Common myeloid progenitor, CD34-positive (primary cell): ENCODE measurements around the gene RET.

Experiments
- CTCF ChIA-PET: fragments of 350-600 bp; sonication (Branson Sonifier 250); formaldehyde crosslinking; loops from one replicate; lab custom pipeline; 2021; ENCODE audit warnings: antibody characterized with exemption; lab: Charles Lee
- POLR2A ChIA-PET: fragments of 350-600 bp; sonication (Branson Sonifier 250); formaldehyde crosslinking; loops from one replicate; lab custom pipeline; 2021; ENCODE audit warnings: antibody characterized with exemption; lab: Charles Lee
- DNase-seq, 3 donors: peaks; one replicate each; pipeline versions ENCODE4 v3.0.0 to v3.0.0-alpha.2; 2013
- H3K27ac ChIP-seq, 2 experiments: 1 replicate in 1 of 2; 2 replicates in 1 of 2; pipeline ENCODE4 v1.7.0; 2013; ENCODE audit warnings: inconsistent platforms in 2 of 2, low read length in 2 of 2, mild to moderate bottlenecking in 2 of 2, low read depth in 1 of 2, moderate library complexity in 1 of 2; ENCODE audit not compliant: severe bottlenecking in 2 of 2, insufficient read depth in 1 of 2, poor library complexity in 1 of 2
- H3K27me3 ChIP-seq, 5 experiments: replicated peaks in 2 of 5; 1 replicate in 3 of 5; 2 replicates in 2 of 5; pipeline versions ENCODE4 v1.6.1 to v1.7.0; 2013; ENCODE audit warnings: low read length in 4 of 5, mild to moderate bottlenecking in 2 of 5, moderate library complexity in 2 of 5, inconsistent platforms in 1 of 5; ENCODE audit not compliant: insufficient read depth in 5 of 5, control insufficient read depth in 4 of 5
- H3K36me3 ChIP-seq, 4 experiments: 1 replicate in 2 of 4; 2 replicates in 2 of 4; pipeline versions ENCODE4 v1.6.1 to v1.7.0; 2013; ENCODE audit warnings: low read length in 3 of 4, control low read depth in 1 of 4, mild to moderate bottlenecking in 1 of 4; ENCODE audit not compliant: control insufficient read depth in 4 of 4, insufficient read depth in 4 of 4
- H3K4me1 ChIP-seq, 4 experiments: 1 replicate in 3 of 4; 2 replicates in 1 of 4; pipeline versions ENCODE4 v1.6.1 to v1.7.1; 2013; ENCODE audit warnings: low read length in 3 of 4, mild to moderate bottlenecking in 3 of 4, control low read depth in 1 of 4, inconsistent platforms in 1 of 4, moderate library complexity in 1 of 4; ENCODE audit not compliant: control insufficient read depth in 4 of 4, insufficient read depth in 4 of 4; ENCODE audit errors: control extremely low read depth in 1 of 4
- H3K4me3 ChIP-seq, 7 experiments: 1 replicate in 4 of 7; 2 replicates in 3 of 7; pipeline versions ENCODE4 v1.5.1 to v1.7.0; 2013; ENCODE audit warnings: mild to moderate bottlenecking in 7 of 7, low read length in 6 of 7, moderate library complexity in 6 of 7, inconsistent platforms in 2 of 7, low read depth in 2 of 7, control low read depth in 1 of 7; ENCODE audit not compliant: insufficient read depth in 4 of 7, control insufficient read depth in 1 of 7; ENCODE audit errors: extremely low read depth in 1 of 7
- H3K9me3 ChIP-seq, 5 experiments: 1 replicate in 4 of 5; 2 replicates in 1 of 5; pipeline versions ENCODE4 v1.6.1 to v1.7.1; 2013; ENCODE audit warnings: low read length in 4 of 5, mild to moderate bottlenecking in 2 of 5, inconsistent platforms in 1 of 5, low read depth in 1 of 5, moderate library complexity in 1 of 5; ENCODE audit not compliant: control insufficient read depth in 4 of 5, insufficient read depth in 2 of 5; ENCODE audit errors: control extremely low read depth in 1 of 5
- WGBS: methylation state at CpG from one replicate; pipeline ENCODE4 v1.1.5; 2013; ENCODE audit not compliant: insufficient coverage; 5-methylcytosine and 5-hydroxymethylcytosine counted together

The RET gene

GRCh38 chr10:43068136-43068395 lies 8.8 kb upstream of the RET start:
- DNase-seq: no peak
- ChIA-PET CTCF (interaction anchor here (1.0 to 3.1 kb wide), 3 partner anchors 9 to 200 kb away, joined by 4 to 12 read pairs (median 6); no protein-coding TSS in a partner anchor), POLR2A (no interaction called here)
- Histone ChIP-seq H3K27ac (no peak overlapping the region), H3K9me3 (no peaks in the 10 kb centered on the region), H3K4me3 (no peak overlapping the region), H3K36me3 (no peaks in the 10 kb centered on the region), H3K27me3 (peaks cover 0 to 4% (median 0%) of the 10 kb centered on the region in 5 experiments), H3K4me1 (peaks cover 0 to 8% (median 0%) of the 10 kb centered on the region in 4 experiments)
- 100% methylated on average over 5 of the region's 5 CpGs for WGBS

- ChIA-PET CTCF (interaction anchor here (1.1 to 3.1 kb wide), 4 partner anchors 9 to 19 kb away, joined by 3 to 12 read pairs (median 8); no protein-coding TSS in a partner anchor), POLR2A (no interaction called here)
- no peak overlapping the region for H3K27ac ChIP-seq
- H3K27me3 ChIP-seq: peaks cover 0 to 4% (median 2%) of the 10 kb centered on the region in 5 experiments
- no peak for DNase-seq
- H3K9me3 ChIP-seq: no peaks in the 10 kb centered on the region
- H3K4me3 ChIP-seq: no peak overlapping the region
- no peaks in the 10 kb centered on the region for H3K36me3 ChIP-seq
- peaks cover 0 to 8% (median 0%) of the 10 kb centered on the region in 4 experiments for H3K4me1 ChIP-seq
- 96% methylated on average over 13 of the region's 14 CpGs for WGBS
Observed at GRCh38 chr10:43068471-43069210, 8.2 kb upstream of the RET start.

- H3K36me3 ChIP-seq: no peaks in the 10 kb centered on the region
- peaks cover 0 to 5% (median 4%) of the 10 kb centered on the region in 5 experiments for H3K27me3 ChIP-seq
- no peak for DNase-seq
- H3K9me3 ChIP-seq: no peaks in the 10 kb centered on the region
- CTCF ChIA-PET: interaction anchor here (1.1 to 1.9 kb wide), 3 partner anchors 10 to 20 kb away, joined by 3 to 10 read pairs (median 6); no protein-coding TSS in a partner anchor
- H3K27ac ChIP-seq: no peak overlapping the region
- POLR2A ChIA-PET: no interaction called here
- peaks cover 0 to 8% (median 0%) of the 10 kb centered on the region in 4 experiments for H3K4me1 ChIP-seq
- 98% methylated on average over 5 of the region's 5 CpGs for WGBS
- H3K4me3 ChIP-seq: no peak overlapping the region
Observed at GRCh38 chr10:43069211-43069515, 7.7 kb upstream of the RET start.

GRCh38 chr10:43069579-43069978 lies 7.3 kb upstream of the RET start:
- H3K4me1 ChIP-seq: peaks cover 0 to 8% (median 0%) of the 10 kb centered on the region in 4 experiments
- H3K27ac ChIP-seq: no peak overlapping the region
- ChIA-PET POLR2A (no interaction called here), CTCF (interaction anchor here (1.1 to 1.9 kb wide), 4 partner anchors 10 to 23 kb away, joined by 3 to 10 read pairs (median 5); no protein-coding TSS in a partner anchor)
- no peak overlapping the region for H3K4me3 ChIP-seq
- peak in 2 of 3 donors; percentile 56 to 70 for DNase-seq
- H3K9me3 ChIP-seq: no peaks in the 10 kb centered on the region
- no peaks in the 10 kb centered on the region for H3K36me3 ChIP-seq
- peaks cover 0 to 7% (median 4%) of the 10 kb centered on the region in 5 experiments for H3K27me3 ChIP-seq
- 46% methylated on average over 3 of the region's 4 CpGs for WGBS

GRCh38 chr10:43070121-43071085 lies 6.5 kb upstream of the RET start:
- no peaks in the 10 kb centered on the region for H3K36me3 ChIP-seq
- WGBS: 95% methylated on average over 11 of the region's 17 CpGs
- H3K4me3 ChIP-seq: no peak overlapping the region
- POLR2A ChIA-PET: no interaction called here
- peaks cover 0 to 14% (median 11%) of the 10 kb centered on the region in 5 experiments for H3K27me3 ChIP-seq
- H3K4me1 ChIP-seq: peaks cover 0 to 8% (median 0%) of the 10 kb centered on the region in 4 experiments
- no peaks in the 10 kb centered on the region for H3K9me3 ChIP-seq
- no peak overlapping the region for H3K27ac ChIP-seq
- CTCF ChIA-PET: interaction anchor here (1.1 to 1.9 kb wide), 3 partner anchors 9 to 22 kb away, joined by 3 to 10 read pairs (median 4); no protein-coding TSS in a partner anchor
- no peak for DNase-seq

GRCh38 chr10:43071865-43072650 lies 4.8 kb upstream of the RET start:
- Histone ChIP-seq H3K4me3 (no peak overlapping the region), H3K4me1 (peaks cover 0 to 19% (median 4%) of the 10 kb centered on the region in 4 experiments), H3K36me3 (no peaks in the 10 kb centered on the region), H3K27me3 (peaks cover 0 to 27% (median 21%) of the 10 kb centered on the region in 5 experiments), H3K9me3 (no peaks in the 10 kb centered on the region), H3K27ac (no peak overlapping the region)
- CTCF ChIA-PET: interaction anchor here (1.1 to 1.6 kb wide), 2 partner anchors 13 to 23 kb away, joined by 3 read pairs; no protein-coding TSS in a partner anchor
- no peak for DNase-seq
- POLR2A ChIA-PET: no interaction called here
- WGBS: 94% methylated on average over 18 of the region's 19 CpGs
